Upper lobe of right lung (tissue), 1 donor: ENCODE results near the gene RPL21. TPM values are rescaled to one million over a fixed set of nuclear protein-coding genes. Genes with fewer than 3 reads are reported as not detected.
"Not testable (repeated sequence)": the region's sequence is repeated elsewhere in the genome, so short reads cannot be mapped to it uniquely, and the experiment has no call there.

Experiments used
- ATAC-seq: fragments of 200-7000 bp; cut with Tn5 transposase; one replicate; pipeline ENCODE4 v1.9.1; 2020; ENCODE audit warnings: mild to moderate bottlenecking, moderate library complexity
- DNase-seq: peaks from one replicate; pipeline ENCODE4 v3.0.0-alpha.2; 2020
- H3K27ac ChIP-seq: fragments of 200-600 bp; one replicate; pipeline ENCODE4 v1.8.0; 2022
- H3K27me3 ChIP-seq: fragments of 200-600 bp; one replicate; pipeline ENCODE4 v1.8.0; 2022; ENCODE audit warnings: mild to moderate bottlenecking
- H3K36me3 ChIP-seq: fragments of 200-600 bp; one replicate; pipeline ENCODE4 v1.8.0; 2022
- H3K4me1 ChIP-seq: fragments of 200-600 bp; one replicate; pipeline ENCODE4 v1.8.0; 2022
- H3K4me3 ChIP-seq: fragments of 200-600 bp; one replicate; pipeline ENCODE4 v1.8.0; 2022; ENCODE audit warnings: mild to moderate bottlenecking
- H3K9me3 ChIP-seq: fragments of 200-600 bp; one replicate; pipeline ENCODE4 v1.8.0; 2022
- intact Hi-C: fragments of 100-400 bp; cut with DNase I; formaldehyde crosslinking; loops from one replicate; pipeline ENCODE4 v1.11.0; 2022
- total RNA-seq: library from RNA; stranded (reverse); fragmentation: NEBNext Ultra II Directional; extraction: Animal tissue kit (Norgen Biotek cat#: 25700); gene quantifications from one replicate; pipeline ENCODE4 v1.2.1, GENCODE V29; 2021
- TF ChIP-seq, protein P1 (sequence below): fragments of 200-600 bp; IDR thresholded peaks from one replicate; pipeline ENCODE4 v1.8.0; 2022; ENCODE audit warnings: antibody characterized with exemption
- donor health status: DM: no; HTN: yes; CAD: no; lungs with severe emphysema.

RPL21 gene
- total RNA-seq, 1 donor from 2014 or later = 806 TPM

GRCh38 chr13:27211271-27211670, 40.1 kb upstream of the RPL21 start:
- Histone ChIP-seq H3K9me3 (no peaks in the 10 kb centered on the region), H3K27me3 (no peaks in the 10 kb centered on the region), H3K27ac (no peak overlapping the region), H3K4me3 (no peak overlapping the region), H3K36me3 (no peaks in the 10 kb centered on the region), H3K4me1 (no peaks in the 10 kb centered on the region)
- intact Hi-C loops = no loop called here
- TF ChIP-seq, protein P1, sequence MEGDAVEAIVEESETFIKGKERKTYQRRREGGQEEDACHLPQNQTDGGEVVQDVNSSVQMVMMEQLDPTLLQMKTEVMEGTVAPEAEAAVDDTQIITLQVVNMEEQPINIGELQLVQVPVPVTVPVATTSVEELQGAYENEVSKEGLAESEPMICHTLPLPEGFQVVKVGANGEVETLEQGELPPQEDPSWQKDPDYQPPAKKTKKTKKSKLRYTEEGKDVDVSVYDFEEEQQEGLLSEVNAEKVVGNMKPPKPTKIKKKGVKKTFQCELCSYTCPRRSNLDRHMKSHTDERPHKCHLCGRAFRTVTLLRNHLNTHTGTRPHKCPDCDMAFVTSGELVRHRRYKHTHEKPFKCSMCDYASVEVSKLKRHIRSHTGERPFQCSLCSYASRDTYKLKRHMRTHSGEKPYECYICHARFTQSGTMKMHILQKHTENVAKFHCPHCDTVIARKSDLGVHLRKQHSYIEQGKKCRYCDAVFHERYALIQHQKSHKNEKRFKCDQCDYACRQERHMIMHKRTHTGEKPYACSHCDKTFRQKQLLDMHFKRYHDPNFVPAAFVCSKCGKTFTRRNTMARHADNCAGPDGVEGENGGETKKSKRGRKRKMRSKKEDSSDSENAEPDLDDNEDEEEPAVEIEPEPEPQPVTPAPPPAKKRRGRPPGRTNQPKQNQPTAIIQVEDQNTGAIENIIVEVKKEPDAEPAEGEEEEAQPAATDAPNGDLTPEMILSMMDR = no peak
- no peak for DNase-seq
- no peak for ATAC-seq

DNA sequence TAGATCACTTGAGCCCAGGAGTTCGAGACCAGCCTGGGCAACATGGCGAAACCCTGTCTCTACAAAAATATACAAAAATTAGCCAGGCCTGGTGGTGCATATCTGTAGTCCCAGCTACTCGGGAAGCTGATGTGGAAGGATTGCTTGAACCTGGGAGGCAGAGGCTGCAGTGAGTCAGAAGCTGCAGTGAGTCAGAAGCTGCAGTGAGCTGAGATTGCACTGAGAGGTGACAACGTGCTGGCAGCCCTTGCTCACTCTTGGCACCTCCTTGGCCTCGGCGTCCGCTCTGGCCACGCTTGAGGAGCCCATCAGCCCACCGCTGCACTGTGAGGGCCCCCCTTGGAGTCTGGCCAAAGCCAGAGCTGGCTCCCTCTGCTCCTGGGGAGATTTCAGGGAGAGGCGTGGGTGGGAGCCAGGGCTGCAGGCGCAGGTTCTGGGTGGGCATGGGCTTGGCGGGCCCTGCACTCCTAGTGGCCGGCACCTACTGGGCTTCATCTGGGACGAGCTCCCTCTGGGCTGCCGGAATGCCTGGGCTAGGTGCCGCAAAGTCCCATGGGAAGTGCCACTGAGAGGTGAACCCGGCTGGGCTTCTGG, 39.5 kb upstream of the RPL21 start:
- Histone ChIP-seq H3K27ac (no peak overlapping the region), H3K36me3 (no peaks in the 10 kb centered on the region), H3K4me3 (no peak overlapping the region), H3K9me3 (no peaks in the 10 kb centered on the region), H3K4me1 (no peaks in the 10 kb centered on the region), H3K27me3 (no peaks in the 10 kb centered on the region)
- DNase-seq (no peak), ATAC-seq (no peak)
- TF ChIP-seq, protein P1 = no peak
- intact Hi-C loops = no loop called here

DNA sequence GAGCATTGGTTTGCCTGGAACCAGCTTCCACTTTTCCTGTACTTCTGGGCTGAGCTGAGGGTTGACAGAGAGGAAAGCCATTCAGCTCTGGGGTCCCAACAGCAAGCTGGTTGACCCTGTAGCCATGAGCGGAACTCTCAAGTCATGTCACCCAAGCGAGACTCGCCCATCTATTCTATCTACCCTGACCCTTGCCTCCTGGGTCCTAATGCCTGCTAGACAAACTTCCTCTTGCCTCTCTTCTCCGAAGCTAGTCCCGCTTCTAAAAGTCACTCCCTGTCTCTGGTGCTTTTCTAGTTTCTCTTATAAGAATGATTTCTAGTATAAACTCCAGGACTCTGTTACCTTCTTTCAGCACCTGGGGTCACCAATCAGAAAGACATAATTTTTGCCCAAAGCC, 38.0 kb upstream of the RPL21 start:
- DNase-seq, H3K36me3 ChIP-seq, intact Hi-C loops, H3K4me3 ChIP-seq, H3K9me3 ChIP-seq, H3K27me3 ChIP-seq, H3K27ac ChIP-seq, H3K4me1 ChIP-seq, ATAC-seq: not testable (repeated sequence)

DNA sequence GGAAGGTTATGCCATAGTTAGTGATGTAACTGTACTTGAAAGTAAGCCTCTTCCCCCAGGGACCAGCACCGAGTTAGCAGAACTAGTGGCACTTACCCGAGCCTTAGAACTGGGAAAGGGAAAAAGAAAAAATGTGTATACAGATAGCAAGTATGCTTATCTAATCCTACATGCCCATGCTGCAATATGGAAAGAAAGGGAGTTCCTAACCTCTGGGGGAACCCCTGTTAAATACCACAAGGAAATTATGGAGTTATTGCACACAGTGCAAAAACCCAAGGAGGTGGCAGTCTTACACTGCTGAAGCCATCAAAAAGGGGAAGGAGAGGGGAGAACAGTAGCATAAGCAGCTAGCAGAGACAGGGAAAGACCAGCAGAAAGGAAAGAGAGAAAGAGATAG, 33.6 kb upstream of the RPL21 start:
- ATAC-seq, H3K4me1 ChIP-seq, H3K27me3 ChIP-seq, H3K9me3 ChIP-seq, DNase-seq, intact Hi-C loops, H3K36me3 ChIP-seq, H3K27ac ChIP-seq, H3K4me3 ChIP-seq: not testable (repeated sequence)

- H3K27ac ChIP-seq, intact Hi-C loops, H3K27me3 ChIP-seq, ATAC-seq, H3K9me3 ChIP-seq, H3K36me3 ChIP-seq, DNase-seq, H3K4me3 ChIP-seq, H3K4me1 ChIP-seq: not testable (repeated sequence)
Measured at GRCh38 chr13:27218861-27219260, 32.5 kb upstream of the RPL21 start.

DNA sequence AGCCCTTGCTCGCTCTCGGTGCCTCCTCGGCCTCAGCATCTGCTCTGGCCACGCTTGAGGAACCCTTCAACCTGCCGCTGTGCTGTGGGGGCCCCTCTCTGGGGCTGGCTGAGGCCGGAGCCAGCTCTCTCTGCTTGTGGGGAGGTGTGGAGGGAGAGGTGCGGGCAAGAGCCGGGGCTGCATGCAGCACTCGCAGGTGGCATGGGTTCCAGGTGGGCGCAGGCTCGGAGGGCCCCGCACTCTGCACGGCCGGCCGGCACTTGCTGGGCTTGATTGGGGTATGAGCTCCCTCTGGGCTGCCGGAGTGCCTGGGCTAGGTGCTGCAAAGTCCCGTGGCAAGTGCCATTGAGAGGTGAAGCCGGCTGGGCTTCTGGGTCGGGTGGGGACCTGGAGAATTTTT, 31.7 kb upstream of the RPL21 start:
- no peak for DNase-seq
- TF ChIP-seq, protein P1 = no peak

GRCh38 chr13:27222100-27222499, 29.3 kb upstream of the RPL21 start:
- H3K9me3 ChIP-seq, H3K36me3 ChIP-seq, H3K27ac ChIP-seq, ATAC-seq, H3K4me3 ChIP-seq, H3K4me1 ChIP-seq, DNase-seq, H3K27me3 ChIP-seq, intact Hi-C loops: not testable (repeated sequence)

More for the DNA sequence above, 31.7 kb upstream of the RPL21 start:
- Histone ChIP-seq H3K36me3 (no peaks in the 10 kb centered on the region), H3K27ac (no peak overlapping the region), H3K4me3 (no peak overlapping the region), H3K4me1 (no peaks in the 10 kb centered on the region), H3K9me3 (no peaks in the 10 kb centered on the region), H3K27me3 (no peaks in the 10 kb centered on the region)
- ATAC-seq = no peak
- intact Hi-C loops = no loop called here

GRCh38 chr13:27226991-27227390, 24.4 kb upstream of the RPL21 start:
- Histone ChIP-seq H3K36me3 (no peaks in the 10 kb centered on the region), H3K4me1 (no peaks in the 10 kb centered on the region), H3K27ac (no peak overlapping the region), H3K9me3 (no peaks in the 10 kb centered on the region), H3K27me3 (no peaks in the 10 kb centered on the region), H3K4me3 (no peak overlapping the region)
- ATAC-seq = no peak
- TF ChIP-seq, protein P1 = no peak
- no peak for DNase-seq
- intact Hi-C loops = no loop called here
